Body of pancreas (tissue), 4 donors: ENCODE results near the gene ATAD3C.
"Not testable (repeated sequence)": the region's sequence is repeated elsewhere in the genome, so short reads cannot be mapped to it uniquely, and the experiment has no call there.

ENCODE experiments used
- CTCF ChIP-seq, 7 experiments: fragments of 450-650 bp in 4 of 7; fragments of 200-600 bp in 3 of 7; sonication (generic) in 3 of 7; IDR thresholded peaks; one replicate each; pipeline ENCODE4 v1.5.1; 2016 to 2019; ENCODE audit warnings: antibody characterized with exemption in 7 of 7
- POLR2A ChIP-seq, 3 donors: fragments of 450-650 bp; IDR thresholded peaks; one replicate each; pipeline ENCODE4 v1.6.1; 2016; ENCODE audit warnings: antibody characterized with exemption in 3 of 3, mild to moderate bottlenecking in 2 of 3

GRCh38 chr1:1452365-1452739, 2.9 kb downstream of the ATAD3C start:
- not testable (repeated sequence) for TF ChIP-seq POLR2A, CTCF (IDR thresholded peaks at IDR 0.05)
